Frontal cortex (tissue), 4 donors: ENCODE measurements around the gene ECHS1. TPM values are rescaled to one million over a fixed set of nuclear protein-coding genes. Genes with fewer than 3 reads are reported as not detected.
"Not testable (repeated sequence)": the region's sequence is repeated elsewhere in the genome, so short reads cannot be mapped to it uniquely, and the experiment has no call there.

Experiments
- DNase-seq, 2 donors: peaks; one replicate each; pipeline ENCODE4 v3.0.0; 2012; ENCODE audit warnings: low spot score in 2 of 2
- FAIRE-seq: peaks from 2 replicates; lab custom pipeline; 2012; peaks lifted over from hg19 to GRCh38; lab: Jason Lieb, UNC
- total RNA-seq: library from RNA; depleted of rRNA; stranded (reverse); fragments of >200 nt; gene quantifications from one replicate; pipeline ENCODE4 v1.2.3, GENCODE V29; 2014
- donor health status: control.
- donor health status: control.
- donor health status: control.

ECHS1 gene
- total RNA-seq, 1 donor from 2014 or later: 35.5 TPM

DNA sequence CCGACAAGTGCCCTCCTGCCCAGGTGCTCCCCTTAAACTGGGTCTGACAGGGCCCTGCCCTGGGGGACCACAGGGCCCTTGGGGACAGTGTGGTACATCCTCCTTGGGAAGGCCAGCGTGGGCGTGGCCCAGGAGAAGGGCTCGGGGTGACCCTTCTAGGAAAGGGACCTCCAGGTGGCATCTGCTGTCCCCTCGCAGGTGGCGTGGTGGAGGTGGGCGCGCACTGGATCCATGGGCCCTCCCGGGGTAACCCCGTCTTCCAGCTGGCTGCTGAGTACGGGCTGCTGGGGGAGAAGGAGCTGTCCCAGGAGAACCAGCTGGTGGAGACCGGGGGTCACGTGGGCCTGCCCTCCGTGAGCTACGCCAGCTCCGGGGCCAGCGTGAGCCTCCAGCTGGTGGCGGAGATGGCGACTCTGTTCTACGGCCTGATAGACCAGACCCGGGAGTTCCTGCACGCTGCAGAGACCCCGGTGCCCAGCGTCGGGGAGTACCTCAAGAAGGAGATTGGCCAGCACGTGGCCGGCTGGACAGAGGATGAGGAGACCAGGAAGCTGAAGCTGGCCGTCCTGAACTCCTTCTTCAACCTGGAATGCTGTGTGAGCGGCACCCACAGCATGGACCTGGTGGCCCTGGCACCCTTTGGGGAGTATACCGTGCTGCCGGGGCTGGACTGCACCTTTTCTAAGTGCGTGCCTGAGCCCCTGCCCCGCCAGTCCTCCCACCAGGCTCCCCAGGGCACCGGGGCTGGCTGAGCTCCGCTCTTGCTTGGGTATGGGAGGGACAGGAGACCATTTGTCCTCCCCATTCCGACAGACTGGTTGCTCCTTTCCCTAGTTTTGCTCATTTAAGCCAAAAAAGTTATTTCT is 6.9 kb upstream of the ECHS1 start:
- FAIRE-seq: no peak

DNA sequence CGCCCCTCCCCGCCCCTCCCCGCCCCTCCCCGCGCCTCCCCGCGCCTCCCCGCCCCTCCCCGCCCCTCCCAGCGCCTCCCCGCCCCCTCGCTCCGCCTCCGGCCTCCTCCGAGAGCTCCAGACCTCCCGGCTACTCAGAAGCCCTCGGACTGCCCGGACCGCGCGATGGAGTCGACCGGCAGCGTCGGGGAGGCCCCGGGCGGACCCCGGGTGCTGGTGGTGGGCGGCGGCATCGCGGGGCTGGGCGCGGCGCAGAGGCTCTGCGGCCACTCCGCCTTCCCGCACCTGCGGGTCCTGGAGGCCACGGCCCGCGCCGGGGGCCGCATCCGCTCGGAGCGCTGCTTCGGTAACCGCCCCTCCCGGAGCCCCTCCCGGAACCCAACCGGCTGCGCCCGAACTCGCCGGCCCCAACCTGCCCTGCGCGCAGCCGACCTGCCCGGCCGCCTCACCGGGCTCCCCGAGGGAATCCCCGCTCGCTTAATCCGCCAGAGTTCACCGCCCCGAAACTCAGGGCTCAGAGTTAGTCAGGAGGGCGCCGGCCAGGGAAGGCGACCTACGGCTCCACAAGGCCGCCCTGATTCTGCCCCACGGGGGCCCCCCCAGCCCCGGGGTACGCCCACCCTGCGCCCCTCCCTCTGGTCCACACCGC is 6.1 kb upstream of the ECHS1 start, which contains the start of gene PAOX:
Gene PAOX, plus strand, starts transcription at position 111 of the 649 bp plus-strand sequence. Its CDS starts 55 bp downstream, at position 166.
- DNase-seq: peak; percentile 92 to 93
- FAIRE-seq: no peak

More for the DNA sequence above, 6.9 kb upstream of the ECHS1 start:
- peak in 1 of 2 donors; percentile 64 for DNase-seq

DNA sequence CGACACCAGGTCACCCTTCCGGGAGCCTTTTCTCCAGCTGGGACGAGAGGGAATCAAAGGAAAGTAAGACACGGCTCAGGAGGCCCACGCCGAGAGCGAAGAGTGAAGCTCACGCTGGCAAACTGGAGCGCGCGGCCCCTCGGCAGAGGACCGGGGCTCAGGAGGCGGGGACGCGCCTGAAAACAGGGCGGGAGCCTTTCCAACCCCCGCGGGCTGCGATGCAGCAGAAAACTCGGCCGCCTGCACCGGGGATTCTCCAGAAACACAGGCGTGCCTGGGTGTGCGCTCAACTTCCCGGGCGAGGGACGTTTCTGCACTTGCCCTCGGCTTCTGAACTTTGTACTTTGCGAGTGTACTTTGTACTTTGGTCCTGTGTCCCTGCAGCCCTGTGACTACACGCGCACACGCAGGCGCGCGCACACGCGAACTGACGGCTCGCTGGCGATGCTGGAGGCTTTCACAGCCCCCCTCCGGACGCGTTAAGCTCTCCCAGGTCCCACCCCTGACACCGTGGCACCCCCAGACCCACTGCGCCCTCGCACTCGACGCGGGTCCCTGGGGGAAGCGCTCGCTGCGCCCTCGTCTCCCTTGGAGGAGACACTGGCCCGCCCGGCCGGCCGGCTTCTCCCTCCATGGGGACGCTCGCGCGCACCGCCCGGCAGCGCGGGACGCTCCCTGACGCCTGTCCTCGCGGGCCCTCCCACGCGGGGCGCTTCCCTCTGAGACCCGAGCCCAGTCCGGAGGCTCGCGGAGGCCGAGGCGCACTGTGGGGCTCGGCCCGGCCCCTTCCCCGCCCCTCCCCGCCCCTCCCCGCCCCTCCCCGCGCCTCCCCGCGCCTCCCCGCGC is 5.3 kb upstream of the ECHS1 start:
- FAIRE-seq: no peak
- DNase-seq: peak; percentile 81 to 84

DNA sequence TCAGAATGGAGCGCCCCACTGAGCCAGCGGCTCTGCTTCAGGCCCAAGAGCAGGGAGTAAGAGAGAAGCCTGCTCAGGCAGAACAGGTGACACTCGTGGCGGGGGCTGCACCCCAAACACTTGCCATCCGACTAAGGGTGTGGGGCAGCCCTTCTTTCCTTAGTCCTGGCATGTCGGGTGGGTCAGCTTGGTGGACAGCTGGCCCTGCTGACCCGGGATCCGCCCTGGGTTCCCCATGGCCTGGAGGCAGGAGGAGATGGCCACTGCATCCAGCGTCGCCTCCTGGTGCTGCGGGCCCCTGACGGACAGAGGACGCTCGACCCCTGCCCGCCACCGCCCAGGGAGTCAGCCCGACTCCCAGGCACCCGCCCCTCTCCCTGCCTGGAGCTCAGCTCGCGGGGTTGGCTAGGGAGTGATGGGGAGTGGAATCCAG is 4.7 kb upstream of the ECHS1 start:
- DNase-seq (no peak), FAIRE-seq (no peak)

DNA sequence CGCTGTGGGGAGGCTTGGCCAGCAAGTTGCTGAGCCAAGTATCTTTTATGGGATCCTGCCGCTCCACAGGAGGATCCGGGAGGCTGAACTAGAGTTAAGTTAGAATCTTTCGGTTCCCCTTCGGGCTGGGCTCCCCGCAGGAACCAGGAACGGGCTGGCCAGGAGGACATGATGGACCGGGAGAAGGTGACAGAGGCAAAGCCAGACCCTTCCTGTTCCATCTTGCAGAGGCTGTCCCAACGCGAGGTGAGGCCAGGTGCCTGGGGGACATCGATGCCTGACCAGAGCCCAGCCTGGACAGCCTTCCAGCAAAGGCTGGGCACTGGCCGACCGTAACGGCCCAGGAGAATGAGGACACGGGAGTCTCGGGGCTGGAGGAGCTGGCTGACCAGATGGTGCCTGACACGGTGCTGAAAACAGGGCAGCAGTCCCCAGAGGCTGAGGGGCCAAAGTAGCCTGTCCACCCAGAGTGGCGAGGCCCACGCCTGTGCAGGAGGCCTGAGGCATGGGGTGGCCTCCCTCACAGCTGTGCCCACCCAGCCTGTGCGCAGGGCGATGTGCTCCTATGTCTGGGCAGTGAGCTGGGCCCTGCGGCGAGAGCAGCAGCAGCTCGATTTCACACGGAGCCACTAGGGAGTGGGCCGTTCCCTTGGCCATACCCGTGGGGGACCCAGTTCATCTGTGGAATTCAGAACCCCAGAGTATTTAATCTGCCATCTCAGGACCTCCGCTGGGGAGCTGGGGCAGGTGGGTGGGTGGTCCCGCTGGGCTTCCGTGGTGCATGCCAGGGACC is 4.1 kb upstream of the ECHS1 start:
- no peak for FAIRE-seq
- DNase-seq: no peak

DNA sequence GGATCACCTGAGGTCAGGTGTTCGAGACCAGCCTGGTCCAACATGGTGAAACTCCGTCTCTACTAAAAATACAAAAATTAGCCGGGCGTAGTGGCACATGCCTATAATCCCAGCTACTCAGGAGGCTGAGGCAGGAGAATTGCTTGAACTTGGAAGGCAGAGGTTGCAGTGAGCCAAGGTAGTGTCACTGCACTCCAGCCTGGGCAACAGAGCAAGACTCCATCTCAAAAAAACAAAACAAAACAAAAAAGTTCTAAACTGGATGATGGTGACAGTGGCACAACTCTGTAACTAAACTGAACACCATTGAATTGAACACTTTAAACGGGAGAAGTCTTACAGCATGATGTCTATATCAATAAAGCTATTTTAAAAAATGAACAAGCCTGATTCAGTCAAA is 3.0 kb upstream of the ECHS1 start:
- not testable (repeated sequence) for DNase-seq, FAIRE-seq

DNA sequence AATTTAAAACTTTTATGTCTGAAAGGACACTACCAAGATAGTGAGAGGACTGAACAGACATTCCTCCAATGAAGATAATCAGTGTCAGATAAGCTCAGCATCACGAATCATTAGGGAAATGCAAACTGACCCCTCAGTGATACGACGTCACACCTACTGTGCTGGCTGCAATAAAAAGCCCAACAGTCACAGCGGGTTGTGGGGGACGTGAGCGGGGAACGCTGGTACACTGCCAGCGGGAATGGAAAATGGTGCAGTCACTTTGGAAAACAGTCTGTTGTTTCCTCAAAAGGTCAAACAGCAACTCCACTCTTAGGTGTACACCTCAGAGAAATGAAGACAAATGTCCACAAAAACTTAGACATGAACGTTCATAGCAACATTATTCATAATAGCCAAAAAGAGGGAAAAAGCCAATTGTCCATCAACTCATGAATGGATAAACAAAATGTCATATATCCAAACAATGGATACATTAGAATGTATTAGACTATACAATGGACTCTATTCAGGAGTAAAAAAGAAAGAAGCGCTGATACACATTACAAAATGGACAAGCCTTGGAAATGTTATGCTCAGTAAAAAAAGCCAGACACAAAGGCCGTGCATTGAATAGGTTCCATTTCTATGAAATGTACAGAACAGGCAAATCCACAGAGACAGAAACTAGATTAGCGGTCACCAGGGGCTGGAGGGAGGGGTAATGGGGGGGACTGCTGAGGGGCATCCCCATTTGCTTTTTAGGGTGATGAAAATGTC is 2.4 kb upstream of the ECHS1 start:
- no peak for FAIRE-seq
- no peak for DNase-seq

DNA sequence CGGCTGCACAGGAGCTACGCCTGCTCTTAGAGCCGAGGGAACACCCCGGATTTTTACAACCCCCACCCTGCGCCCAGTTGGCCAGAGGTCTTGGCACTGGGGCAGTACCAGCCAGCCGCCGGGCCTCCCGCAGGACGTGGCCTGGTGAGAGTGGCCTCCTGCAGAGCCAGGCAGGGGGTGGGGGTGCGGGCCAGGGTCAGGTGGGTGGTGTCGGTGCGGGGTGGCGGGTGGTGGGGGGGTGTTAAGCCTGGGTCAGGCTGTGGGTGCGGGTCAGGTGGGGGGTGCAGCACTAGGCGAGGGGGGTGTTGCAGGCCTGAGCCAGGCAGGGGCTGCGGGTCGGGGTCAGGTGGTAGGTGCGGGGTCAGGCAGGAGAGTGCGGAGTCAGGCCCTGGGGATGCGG is 647 bp downstream of the ECHS1 start:
- DNase-seq (no peak), FAIRE-seq (no peak)

DNA sequence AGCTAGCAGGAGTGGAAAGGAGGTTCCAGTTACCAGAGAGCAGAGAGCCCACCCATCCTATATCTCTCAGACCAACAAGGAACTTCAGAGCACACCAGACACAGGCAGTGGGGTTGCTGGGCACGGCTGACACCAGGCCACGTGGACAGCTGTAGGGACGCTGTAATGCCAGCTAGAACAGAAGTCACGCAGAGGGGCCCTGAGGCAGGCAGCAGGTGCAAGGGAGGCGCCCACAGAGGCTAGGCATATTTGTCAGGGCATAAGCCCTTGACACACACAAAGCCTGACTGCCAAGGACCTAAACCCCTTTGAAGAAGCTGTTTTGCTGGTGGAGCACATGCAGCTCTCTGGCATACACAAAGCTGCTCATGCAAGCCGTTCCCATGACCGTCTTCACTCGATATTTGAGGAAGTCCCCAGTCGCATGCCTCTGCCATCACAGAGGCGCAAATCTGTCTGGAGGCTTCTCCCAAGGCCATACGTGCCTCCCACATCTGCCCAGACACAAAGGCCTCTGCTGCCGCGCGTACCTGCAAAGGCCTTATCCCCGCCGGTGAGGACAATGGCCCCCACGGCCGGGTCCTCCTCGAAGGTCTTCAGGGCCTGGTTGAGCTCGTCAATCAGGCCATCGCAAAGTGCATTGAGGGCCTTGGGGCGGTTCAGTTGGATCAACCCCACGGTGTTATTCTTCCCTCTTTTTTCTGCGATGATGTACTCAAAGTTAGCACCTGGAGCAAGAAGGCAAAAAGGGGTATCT is 2.9 kb downstream of the ECHS1 start:
- FAIRE-seq: no peak
- DNase-seq: no peak

DNA sequence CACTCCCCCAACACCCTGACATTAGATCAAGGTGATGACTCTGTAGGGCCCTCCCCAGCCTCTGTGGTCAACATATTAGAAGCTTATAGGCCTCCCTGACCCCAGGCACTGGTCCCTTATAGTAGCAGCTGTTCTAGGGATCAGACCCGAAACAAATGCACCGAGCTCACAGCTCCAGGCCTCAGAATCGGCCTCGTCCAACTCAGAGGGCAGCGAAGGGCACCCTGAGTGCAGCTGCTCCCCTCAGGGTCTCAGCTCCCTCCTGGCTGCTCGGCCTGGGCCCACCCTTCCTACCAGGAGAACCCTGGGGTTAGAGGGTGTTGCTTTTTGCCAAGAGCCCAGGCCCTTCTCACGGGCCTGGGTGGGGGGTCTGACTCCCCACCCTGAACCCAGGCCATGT is 5.0 kb downstream of the ECHS1 start:
- DNase-seq (no peak), FAIRE-seq (no peak)

DNA sequence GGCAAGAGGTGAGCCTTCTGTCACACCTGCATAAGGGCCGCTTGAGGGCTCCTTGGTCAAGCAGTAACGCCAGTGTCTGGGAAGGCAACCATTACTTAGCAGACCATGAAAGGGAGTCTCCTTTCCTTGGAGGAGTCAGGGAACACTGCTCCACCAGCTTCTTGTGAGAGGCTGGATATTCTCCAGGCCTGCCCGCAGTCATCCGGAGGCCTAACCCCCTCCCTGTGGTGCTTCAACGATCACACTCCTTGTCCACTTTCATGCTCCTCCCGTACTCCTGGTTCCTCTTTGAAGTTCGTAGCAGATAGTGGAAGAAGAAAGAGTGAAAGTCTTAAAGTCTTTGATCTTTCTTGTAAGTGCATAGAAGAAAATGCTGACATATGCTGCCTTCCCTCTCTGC is 5.7 kb downstream of the ECHS1 start:
- not testable (repeated sequence) for FAIRE-seq, DNase-seq

DNA sequence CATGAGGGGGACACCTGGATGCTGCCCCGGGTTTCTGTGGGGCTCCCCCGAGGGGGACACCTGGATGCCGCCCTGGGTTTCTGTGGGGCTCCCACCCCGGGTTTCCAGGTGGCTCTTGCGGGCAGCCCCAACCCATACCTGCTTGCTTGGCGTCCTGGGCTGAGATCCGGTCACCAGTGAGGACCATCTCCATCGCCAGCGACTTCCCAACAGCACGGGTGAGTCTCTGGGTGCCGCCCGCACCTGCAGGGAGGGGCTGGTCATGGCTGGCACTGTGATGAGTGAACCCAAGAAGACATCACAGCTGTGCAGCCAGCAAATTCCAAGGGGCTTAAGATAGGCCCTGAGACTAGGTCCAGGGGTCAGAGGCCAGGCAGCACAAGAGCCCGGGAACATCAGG is 6.4 kb downstream of the ECHS1 start:
- no peak for FAIRE-seq
- DNase-seq: no peak

DNA sequence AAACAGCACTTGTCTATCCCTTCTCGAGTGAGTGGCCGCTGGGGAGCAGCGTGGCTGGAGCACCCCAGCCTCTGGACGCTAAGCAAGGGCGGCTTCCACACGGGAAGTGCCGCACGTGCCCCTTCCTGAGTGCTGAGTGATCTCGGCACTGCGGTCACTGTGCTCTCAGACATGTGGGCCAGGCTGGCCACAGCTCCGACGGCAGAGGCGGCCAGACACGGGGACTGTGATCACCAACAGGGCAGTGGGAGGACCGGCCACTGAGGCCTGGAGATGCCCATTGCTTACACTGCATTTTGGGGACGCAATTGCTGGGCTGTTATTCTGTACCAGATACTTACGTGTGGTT is 7.0 kb downstream of the ECHS1 start:
- FAIRE-seq (no peak), DNase-seq (no peak)

DNA sequence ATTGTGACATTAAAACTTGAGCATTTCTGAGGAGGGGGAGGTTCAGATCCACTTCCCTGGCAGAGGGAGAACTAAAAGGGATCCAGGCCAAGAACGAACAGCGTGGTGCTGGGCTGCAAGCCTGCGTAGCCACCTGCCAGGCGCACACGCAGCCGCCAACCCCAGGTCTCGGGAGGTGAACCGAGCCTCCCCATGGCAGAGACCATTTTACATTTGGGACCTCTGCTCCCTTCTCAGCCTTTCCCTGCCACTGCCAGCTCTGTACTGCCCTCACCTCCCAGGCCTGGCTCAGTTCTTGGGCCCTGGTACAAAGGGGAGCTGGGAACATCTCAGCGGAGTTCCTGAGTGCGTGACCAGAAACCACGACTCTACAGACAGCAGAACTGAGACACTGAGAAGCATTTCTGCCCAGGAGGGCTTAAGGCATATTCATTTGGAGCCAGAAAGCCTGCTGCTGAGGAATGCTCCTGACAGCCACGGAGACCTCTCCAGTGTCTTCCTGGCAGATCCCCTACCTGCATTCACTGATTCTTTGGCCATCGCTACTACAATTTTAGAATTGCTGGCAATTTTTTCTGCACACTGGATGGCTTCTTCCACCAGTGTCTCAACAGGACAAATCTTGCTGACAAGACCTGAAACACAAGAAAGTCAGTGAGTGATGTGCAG is 7.6 kb downstream of the ECHS1 start:
- no peak for FAIRE-seq
- DNase-seq: no peak

DNA sequence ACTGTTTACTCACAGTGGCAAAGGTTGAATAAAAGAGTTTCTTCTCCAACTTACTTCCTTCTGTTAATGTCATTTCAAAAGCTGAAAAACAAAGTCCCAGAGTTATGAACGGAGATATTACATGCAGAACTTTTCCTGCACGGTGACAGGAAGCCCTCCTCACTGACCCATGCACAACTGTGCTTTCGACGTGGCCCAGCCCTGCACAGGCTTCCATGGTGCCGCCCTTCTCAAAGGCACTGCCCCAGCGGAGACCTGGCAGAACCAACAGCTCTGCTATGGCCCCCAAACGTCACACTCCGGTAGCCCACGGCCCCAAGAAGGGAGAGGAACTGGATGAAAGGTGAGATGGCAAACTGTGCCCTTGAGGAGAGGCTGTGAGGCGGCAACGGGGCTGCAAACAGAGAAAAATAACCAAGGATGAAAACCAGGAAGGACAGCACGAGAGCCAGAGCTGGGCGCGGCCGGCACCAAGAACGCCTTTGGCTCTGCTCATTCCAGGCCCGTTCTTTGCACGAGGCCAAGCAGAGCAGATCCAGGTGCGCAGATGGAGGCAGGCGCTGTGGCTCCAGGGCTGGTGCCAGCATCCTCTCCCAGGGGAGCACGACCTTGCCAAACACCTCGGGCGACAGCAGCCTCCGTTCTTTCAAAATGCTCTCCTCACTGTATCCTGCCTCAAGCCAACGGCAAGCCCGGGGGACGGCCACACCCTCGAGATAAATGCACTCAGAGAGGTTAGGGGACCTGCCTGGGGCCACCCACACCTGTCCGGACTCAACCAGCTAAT is 8.3 kb downstream of the ECHS1 start:
- DNase-seq: no peak
- no peak for FAIRE-seq

DNA sequence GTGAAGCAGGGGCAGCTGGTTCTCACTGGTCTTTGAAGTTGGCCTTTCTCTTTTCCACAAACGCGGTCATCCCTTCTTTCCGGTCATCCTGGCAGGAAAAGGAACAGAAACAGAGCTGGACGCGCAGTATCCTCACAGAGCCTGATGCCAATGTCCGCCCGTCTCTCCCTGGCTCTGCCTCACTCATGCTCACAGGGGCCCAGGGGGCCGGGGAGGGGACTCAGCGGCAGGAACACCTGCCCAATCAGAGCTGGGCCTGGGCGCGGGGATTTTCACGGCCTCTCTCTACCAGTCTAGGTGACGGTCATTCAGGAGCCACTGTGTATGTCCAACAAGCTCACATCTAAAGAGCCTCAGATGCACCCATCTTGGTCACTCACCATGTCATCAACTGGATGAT is 10.3 kb downstream of the ECHS1 start:
- DNase-seq: no peak
- FAIRE-seq: no peak
